IPS-20b (cell line): ENCODE results near the gene CHRM3.
A peak's percentile ranks its signal among the peaks of the same experiment; 100 is the strongest.
"Not testable (repeated sequence)": the region's sequence is repeated elsewhere in the genome, so short reads cannot be mapped to it uniquely, and the experiment has no call there.

Experiments used
- H3K27ac ChIP-seq: one replicate; pipeline ENCODE4 v1.5.1; 2013; ENCODE audit warnings: low read length
- H3K27me3 ChIP-seq: 2 replicates; pipeline ENCODE4 v1.6.1; 2013; ENCODE audit warnings: mild to moderate bottlenecking, low read length, inconsistent platforms; ENCODE audit not compliant: insufficient read depth
- H3K36me3 ChIP-seq: 2 replicates; pipeline ENCODE4 v1.6.1; 2013; ENCODE audit warnings: low read depth, mild to moderate bottlenecking, inconsistent platforms, low read length, moderate library complexity; ENCODE audit not compliant: insufficient read depth
- H3K4me1 ChIP-seq: 2 replicates; pipeline ENCODE4 v1.6.1; 2013; ENCODE audit warnings: mild to moderate bottlenecking, control low read depth, inconsistent platforms, low read length, moderate library complexity; ENCODE audit not compliant: insufficient read depth
- H3K4me3 ChIP-seq: 2 replicates; pipeline ENCODE4 v1.5.1; 2013; ENCODE audit warnings: mild to moderate bottlenecking, low read length, inconsistent platforms
- H3K9ac ChIP-seq: 2 replicates; pipeline ENCODE4 v1.6.1; 2013; ENCODE audit warnings: low read depth, mild to moderate bottlenecking, inconsistent platforms, low read length, moderate library complexity
- H3K9me3 ChIP-seq: 2 replicates; pipeline ENCODE4 v1.6.1; 2013; ENCODE audit warnings: mild to moderate bottlenecking, low read depth, low read length, inconsistent platforms; ENCODE audit not compliant: insufficient read depth

The CHRM3 gene

GRCh38 chr1:239368436-239369109, 17.8 kb upstream of the CHRM3 start:
- H3K36me3 ChIP-seq, result no peaks in the 10 kb centered on the region
- H3K27ac ChIP-seq, result no peak overlapping the region
- H3K4me1 ChIP-seq, result no peaks in the 10 kb centered on the region
- H3K27me3 ChIP-seq, result no peaks in the 10 kb centered on the region
- H3K9ac ChIP-seq, result no peak overlapping the region
- no peaks in the 10 kb centered on the region for H3K9me3 ChIP-seq
- H3K4me3 ChIP-seq, result no peak overlapping the region

- H3K27me3 ChIP-seq, H3K36me3 ChIP-seq, H3K9ac ChIP-seq, H3K4me3 ChIP-seq, H3K4me1 ChIP-seq, H3K27ac ChIP-seq, H3K9me3 ChIP-seq: not testable (repeated sequence)
Measured at GRCh38 chr1:239370869-239371268, 15.5 kb upstream of the CHRM3 start.

- no peak overlapping the region for H3K27ac ChIP-seq
- H3K36me3 ChIP-seq, result no peaks in the 10 kb centered on the region
- H3K4me1 ChIP-seq, result no peaks in the 10 kb centered on the region; the same call in 1 of the 2 replicates
- no peak overlapping the region for H3K4me3 ChIP-seq
- H3K27me3 ChIP-seq, result peaks cover 30% of the 10 kb centered on the region
- no peaks in the 10 kb centered on the region for H3K9me3 ChIP-seq
- H3K9ac ChIP-seq, result no peak overlapping the region
Measured at GRCh38 chr1:239382666-239383065, 3.7 kb upstream of the CHRM3 start.

GRCh38 chr1:239383714-239384113, 2.7 kb upstream of the CHRM3 start:
- Histone ChIP-seq H3K9ac (no peak overlapping the region), H3K36me3 (no peaks in the 10 kb centered on the region), H3K9me3 (no peaks in the 10 kb centered on the region), H3K4me3 (no peak overlapping the region), H3K27ac (no peak overlapping the region), H3K4me1 (no peaks in the 10 kb centered on the region; the same call in 1 of the 2 replicates), H3K27me3 (peaks cover 40% of the 10 kb centered on the region)

- Histone ChIP-seq H3K9ac (peak overlapping the region; percentile 50; the same call in 1 of the 2 replicates), H3K27me3 (peaks cover 60% of the 10 kb centered on the region)
Measured at GRCh38 chr1:239387304-239388158, 1.2 kb downstream of the CHRM3 start.

GRCh38 chr1:239388159-239388485, 1.8 kb downstream of the CHRM3 start:
- Histone ChIP-seq H3K9me3 (no peaks in the 10 kb centered on the region), H3K27ac (no peak overlapping the region), H3K4me1 (no peaks in the 10 kb centered on the region; the same call in 1 of the 2 replicates), H3K4me3 (peak overlapping the region; percentile 79), H3K9ac (no peak overlapping the region), H3K27me3 (peaks cover 60% of the 10 kb centered on the region), H3K36me3 (no peaks in the 10 kb centered on the region)

More at GRCh38 chr1:239387304-239388158, 1.2 kb downstream of the CHRM3 start:
- Histone ChIP-seq H3K4me3 (peak overlapping the region; percentile 79), H3K36me3 (no peaks in the 10 kb centered on the region), H3K9me3 (no peaks in the 10 kb centered on the region), H3K4me1 (no peaks in the 10 kb centered on the region; the same call in 1 of the 2 replicates), H3K27ac (no peak overlapping the region)

GRCh38 chr1:239388578-239388977, 2.2 kb downstream of the CHRM3 start:
- H3K27me3 ChIP-seq, result peaks cover 60% of the 10 kb centered on the region
- no peak overlapping the region for H3K9ac ChIP-seq
- H3K27ac ChIP-seq, result no peak overlapping the region

GRCh38 chr1:239389703-239390102, 3.3 kb downstream of the CHRM3 start:
- Histone ChIP-seq H3K27ac (no peak overlapping the region), H3K36me3 (no peaks in the 10 kb centered on the region), H3K4me1 (no peaks in the 10 kb centered on the region; the same call in 1 of the 2 replicates), H3K9ac (no peak overlapping the region), H3K27me3 (peaks cover 60% of the 10 kb centered on the region), H3K4me3 (no peak overlapping the region), H3K9me3 (no peaks in the 10 kb centered on the region)

More at GRCh38 chr1:239388578-239388977, 2.2 kb downstream of the CHRM3 start:
- Histone ChIP-seq H3K9me3 (no peaks in the 10 kb centered on the region), H3K36me3 (no peaks in the 10 kb centered on the region), H3K4me3 (no peak overlapping the region), H3K4me1 (no peaks in the 10 kb centered on the region; the same call in 1 of the 2 replicates)

GRCh38 chr1:239392271-239392670, 5.9 kb downstream of the CHRM3 start:
- no peak overlapping the region for H3K4me3 ChIP-seq
- no peak overlapping the region for H3K9ac ChIP-seq
- no peaks in the 10 kb centered on the region for H3K36me3 ChIP-seq
- H3K9me3 ChIP-seq, result no peaks in the 10 kb centered on the region
- H3K27ac ChIP-seq, result no peak overlapping the region
- no peaks in the 10 kb centered on the region; the same call in 1 of the 2 replicates for H3K4me1 ChIP-seq
- H3K27me3 ChIP-seq, result peaks cover 34% of the 10 kb centered on the region

GRCh38 chr1:239394107-239394506, 7.7 kb downstream of the CHRM3 start:
- Histone ChIP-seq H3K9me3 (no peaks in the 10 kb centered on the region), H3K27me3 (peaks cover 16% of the 10 kb centered on the region), H3K9ac (no peak overlapping the region), H3K4me3 (no peak overlapping the region), H3K36me3 (no peaks in the 10 kb centered on the region), H3K4me1 (no peaks in the 10 kb centered on the region), H3K27ac (no peak overlapping the region)

GRCh38 chr1:239413916-239414315, 27.5 kb downstream of the CHRM3 start:
- no peaks in the 10 kb centered on the region for H3K36me3 ChIP-seq
- H3K4me3 ChIP-seq, result no peak overlapping the region
- no peak overlapping the region for H3K27ac ChIP-seq
- H3K9ac ChIP-seq, result no peak overlapping the region
- no peaks in the 10 kb centered on the region for H3K9me3 ChIP-seq
- no peaks in the 10 kb centered on the region for H3K4me1 ChIP-seq
- H3K27me3 ChIP-seq, result no peaks in the 10 kb centered on the region

- no peaks in the 10 kb centered on the region for H3K36me3 ChIP-seq
- no peaks in the 10 kb centered on the region for H3K27me3 ChIP-seq
- H3K9ac ChIP-seq, result no peak overlapping the region
- H3K9me3 ChIP-seq, result no peaks in the 10 kb centered on the region
- H3K4me3 ChIP-seq, result no peak overlapping the region
- H3K27ac ChIP-seq, result no peak overlapping the region
- H3K4me1 ChIP-seq, result no peaks in the 10 kb centered on the region
Measured at GRCh38 chr1:239417221-239417620, 30.9 kb downstream of the CHRM3 start.
